Measurements from ENCODE around the gene TTLL13.
"Not testable (repeated sequence)": the region's sequence is repeated elsewhere in the genome, so short reads cannot be mapped to it uniquely, and the experiment has no call there.

Gene TTLL13

GRCh38 chr15:90234096-90234988, 15.0 kb upstream of the TTLL13 start, which contains the start of gene GDPGP1:
Gene GDPGP1 (plus strand): TSS chr15:90234209. CDS start chr15:90240909, 6,700 bp downstream.
- DNase-seq (ENCODE audit: low spot score) = peak; percentile 100

DNA sequence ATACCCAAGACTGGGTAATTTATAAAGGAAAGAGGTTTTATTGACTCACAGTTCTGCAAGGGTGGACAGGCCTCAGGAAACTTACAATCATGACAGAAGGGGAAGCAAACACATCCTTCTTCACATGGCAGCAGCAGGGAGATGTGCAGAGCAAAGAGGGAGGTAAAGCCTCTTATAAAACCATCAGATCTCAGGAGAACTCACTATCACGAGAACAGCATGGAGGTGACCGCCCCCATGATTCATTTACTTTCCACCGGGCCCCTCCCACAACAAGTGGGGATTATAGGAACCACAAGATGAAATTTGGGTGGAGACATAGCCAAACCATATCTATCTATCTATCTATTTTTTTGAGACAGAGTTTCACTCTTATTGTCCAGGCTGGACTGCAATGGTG, 10.0 kb upstream of the TTLL13 start:
- no peak for DNase-seq (ENCODE audit: low spot score)

DNA sequence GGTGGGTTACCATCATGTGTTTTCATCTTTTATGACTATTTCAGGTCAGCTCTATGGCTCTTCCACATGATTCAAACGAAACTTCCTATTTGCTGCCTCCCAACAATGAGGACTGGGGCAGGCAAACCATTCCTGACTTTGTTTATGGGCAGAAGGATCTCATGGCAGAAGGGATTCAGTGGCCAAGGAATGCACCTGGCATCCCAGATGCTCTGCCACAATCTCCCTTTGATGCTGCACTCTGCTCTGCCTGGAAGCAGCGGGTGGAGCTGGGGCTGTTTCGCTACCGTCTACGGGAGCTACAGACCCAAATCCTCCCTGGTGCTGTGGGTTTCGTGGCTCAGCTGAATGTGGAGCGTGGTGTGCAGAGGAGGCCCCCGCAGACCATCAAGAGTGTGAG, 8.5 kb upstream of the TTLL13 start:
- no peak for DNase-seq (ENCODE audit: low spot score)

DNA sequence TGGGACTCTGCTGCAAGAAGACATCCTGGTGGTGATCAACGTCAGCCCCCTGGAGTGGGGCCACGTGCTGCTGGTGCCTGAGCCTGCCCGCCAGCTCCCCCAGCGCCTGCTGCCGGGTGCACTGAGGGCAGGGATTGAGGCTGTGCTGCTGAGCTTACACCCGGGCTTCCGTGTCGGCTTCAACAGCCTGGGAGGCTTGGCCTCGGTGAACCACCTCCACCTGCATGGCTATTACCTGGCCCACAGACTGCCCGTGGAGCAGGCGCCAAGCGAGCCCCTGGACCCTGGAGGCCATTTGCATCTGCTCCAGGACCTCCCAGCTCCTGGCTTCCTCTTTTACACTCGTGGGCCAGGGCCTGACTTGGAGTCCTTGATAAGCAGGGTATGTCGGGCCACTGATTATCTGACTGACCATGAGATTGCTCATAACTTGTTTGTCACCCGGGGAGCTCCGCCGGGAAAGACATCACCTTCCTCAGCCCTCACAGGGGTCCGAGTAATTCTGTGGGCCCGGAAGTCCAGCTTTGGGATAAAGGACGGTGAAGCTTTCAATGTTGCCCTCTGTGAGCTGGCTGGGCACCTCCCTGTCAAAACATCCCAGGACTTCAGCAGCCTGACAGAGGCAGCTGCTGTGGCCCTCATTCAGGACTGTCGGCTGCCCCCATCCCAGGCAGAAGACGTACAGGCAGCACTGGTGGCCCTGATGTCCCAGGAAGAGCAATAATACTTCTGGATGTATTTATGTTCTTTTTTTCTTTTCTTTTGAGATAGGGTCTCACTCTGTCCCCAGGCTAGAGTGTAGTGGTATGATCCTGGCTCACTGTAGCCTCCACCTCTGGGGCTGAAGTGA, 7.8 kb upstream of the TTLL13 start:
- no peak for DNase-seq (ENCODE audit: low spot score)

GRCh38 chr15:90243943-90244639, 5.3 kb upstream of the TTLL13 start:
- no peak for DNase-seq (ENCODE audit: low spot score)

DNA sequence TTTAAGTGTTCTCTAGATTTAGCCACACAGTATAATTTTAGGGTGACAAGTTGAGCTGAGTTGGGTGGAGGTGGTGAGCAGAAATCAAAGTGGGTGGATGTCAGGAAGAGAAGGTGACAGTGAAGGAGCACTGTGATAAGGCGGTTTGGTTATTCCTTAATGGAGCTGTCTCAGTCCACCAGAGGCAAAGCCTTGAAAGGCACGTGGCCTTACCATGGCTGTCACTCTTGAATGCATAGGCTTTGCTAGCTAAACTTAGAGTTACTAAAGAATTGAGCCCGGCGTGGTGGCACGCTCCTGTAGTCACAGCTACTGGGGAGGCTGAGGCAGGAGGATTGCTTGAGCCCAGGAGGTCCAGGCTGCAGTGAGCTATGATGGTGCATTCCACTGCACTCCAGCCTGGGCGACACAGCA, 560 bp upstream of the TTLL13 start:
- DNase-seq (ENCODE audit: low spot score) = no peak

- DNase-seq (ENCODE audit: low spot score) = no peak
Measured at GRCh38 chr15:90257776-90258175, 8.4 kb downstream of the TTLL13 start.

DNA sequence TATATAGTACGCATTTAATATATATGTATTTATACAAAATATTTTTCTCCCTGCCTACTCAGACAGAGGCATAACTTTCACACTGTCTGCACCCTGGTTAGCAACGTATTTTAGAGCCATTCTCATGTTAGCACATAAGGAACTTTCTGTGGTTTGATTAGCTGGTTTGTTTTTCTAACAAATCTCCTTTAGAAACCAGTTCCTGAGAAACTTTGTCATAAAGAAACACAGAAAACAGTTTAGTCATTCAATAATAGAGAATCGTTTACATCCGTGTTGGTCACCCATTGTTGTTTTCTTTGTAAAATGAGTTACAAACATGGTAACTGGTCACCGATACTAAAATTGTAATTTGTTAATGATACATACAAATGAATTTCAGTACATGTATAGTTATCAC, 10.2 kb downstream of the TTLL13 start:
- DNase-seq (ENCODE audit: low spot score) = no peak

DNA sequence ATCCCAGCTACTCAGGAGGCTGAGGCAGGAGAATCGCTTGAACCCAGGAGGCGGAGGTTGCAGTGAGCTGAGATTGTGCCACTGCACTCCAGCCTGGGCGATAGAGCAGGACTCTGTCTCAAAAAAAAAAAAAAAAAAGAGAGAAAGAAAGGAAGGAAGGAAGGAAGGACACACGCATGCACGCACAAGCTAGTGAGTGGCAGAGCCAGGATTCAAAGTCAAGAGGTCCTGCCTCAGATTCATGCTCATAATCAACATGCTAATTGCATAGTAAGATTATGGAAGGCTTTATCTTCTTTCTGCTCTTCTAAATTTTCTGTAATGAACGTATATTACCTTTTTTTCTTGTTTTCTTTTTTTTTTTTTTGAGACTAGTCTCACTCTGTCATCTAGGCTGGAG, 11.4 kb downstream of the TTLL13 start:
- DNase-seq (ENCODE audit: low spot score) = not testable (repeated sequence)

DNA sequence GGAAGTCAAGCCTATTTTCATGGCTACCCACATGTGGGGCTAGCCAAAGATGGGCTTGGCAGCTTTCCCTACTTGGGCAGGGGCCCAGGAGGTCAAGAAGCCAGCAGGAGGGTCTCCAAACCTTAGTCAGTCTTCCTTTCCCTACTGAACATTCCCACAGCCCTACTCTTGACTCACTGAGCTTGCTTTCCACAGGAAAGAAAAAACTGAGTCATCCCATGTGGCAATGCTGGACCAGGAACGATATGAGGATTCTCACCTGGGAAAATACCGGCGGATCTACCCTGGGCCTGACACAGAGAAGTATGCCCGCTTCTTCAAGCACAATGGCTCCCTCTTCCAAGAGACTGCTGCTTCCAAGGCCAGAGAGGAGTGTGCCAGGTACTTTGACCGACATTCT, 12.5 kb downstream of the TTLL13 start:
- DNase-seq (ENCODE audit: low spot score) = no peak

- DNase-seq (ENCODE audit: low spot score) = no peak
Measured at GRCh38 chr15:90262426-90262825, 13.1 kb downstream of the TTLL13 start.

DNA sequence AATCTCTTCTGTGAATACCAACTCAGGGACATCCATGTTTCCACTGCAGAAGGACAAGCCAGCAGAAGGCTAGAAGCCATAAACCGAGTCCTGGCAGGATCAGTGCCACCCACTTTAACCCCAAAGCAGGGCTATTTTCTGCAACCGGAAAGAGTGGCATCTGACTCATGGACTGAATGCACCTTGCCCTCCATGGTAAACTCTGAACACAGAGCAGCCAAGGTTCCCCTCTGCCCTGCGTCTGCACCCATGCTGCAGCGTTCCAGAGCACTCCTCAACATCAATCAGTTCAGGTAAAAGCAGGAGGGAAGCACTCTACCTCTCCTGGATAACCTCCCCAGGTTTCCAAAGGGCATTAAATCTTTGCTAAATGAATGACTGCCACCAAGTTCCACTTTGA, 15.3 kb downstream of the TTLL13 start:
- no peak for DNase-seq (ENCODE audit: low spot score)

- DNase-seq (ENCODE audit: low spot score) = peak; percentile 89
Measured at GRCh38 chr15:90265271-90266060, 16.1 kb downstream of the TTLL13 start, which contains the start of gene NGRN. Gene NGRN (plus strand): TSS chr15:90265672. CDS start chr15:90265713, 41 bp downstream.

- DNase-seq (ENCODE audit: low spot score) = peak; percentile 51
Measured at GRCh38 chr15:90266061-90266431, 16.7 kb downstream of the TTLL13 start.

DNA sequence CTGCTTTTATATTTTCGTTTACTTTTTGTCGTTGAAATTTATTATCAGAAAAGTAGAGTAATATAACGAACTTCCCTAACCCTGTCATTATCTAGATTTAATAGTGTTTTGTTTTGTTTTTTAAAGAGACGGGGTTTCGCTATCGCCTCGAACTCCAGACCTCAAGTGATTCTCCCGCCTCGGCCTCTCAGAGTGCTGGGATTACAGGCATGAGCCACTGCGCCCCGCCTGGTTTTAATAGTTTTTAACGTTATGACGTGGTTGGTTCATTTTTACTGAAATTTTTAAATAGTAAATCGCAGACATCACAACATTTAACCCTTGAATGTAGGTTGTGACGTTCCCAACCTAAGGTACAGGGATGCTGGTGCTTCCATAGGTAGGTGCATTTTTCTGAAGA, 17.1 kb downstream of the TTLL13 start:
- DNase-seq (ENCODE audit: low spot score) = no peak

DNA sequence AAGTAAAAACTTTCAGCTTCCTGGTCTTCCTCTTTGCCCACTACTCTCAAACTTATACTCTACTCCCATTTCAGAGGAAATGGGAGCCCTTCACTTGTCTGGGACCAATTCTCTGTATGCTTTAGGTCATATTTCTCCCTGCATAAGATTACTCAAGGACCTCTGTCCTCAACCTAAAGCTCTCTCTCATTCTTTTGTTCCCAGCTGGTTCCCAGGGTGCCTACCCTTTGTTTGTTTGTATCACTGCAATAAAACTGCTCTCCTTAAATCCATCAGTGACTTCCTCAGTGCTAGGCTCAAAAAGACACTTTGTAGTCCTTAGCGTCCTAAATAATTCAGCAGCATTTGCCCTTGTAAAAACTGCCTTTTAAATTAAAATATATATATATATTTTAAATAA, 19.1 kb downstream of the TTLL13 start:
- no peak for DNase-seq (ENCODE audit: low spot score)

DNA sequence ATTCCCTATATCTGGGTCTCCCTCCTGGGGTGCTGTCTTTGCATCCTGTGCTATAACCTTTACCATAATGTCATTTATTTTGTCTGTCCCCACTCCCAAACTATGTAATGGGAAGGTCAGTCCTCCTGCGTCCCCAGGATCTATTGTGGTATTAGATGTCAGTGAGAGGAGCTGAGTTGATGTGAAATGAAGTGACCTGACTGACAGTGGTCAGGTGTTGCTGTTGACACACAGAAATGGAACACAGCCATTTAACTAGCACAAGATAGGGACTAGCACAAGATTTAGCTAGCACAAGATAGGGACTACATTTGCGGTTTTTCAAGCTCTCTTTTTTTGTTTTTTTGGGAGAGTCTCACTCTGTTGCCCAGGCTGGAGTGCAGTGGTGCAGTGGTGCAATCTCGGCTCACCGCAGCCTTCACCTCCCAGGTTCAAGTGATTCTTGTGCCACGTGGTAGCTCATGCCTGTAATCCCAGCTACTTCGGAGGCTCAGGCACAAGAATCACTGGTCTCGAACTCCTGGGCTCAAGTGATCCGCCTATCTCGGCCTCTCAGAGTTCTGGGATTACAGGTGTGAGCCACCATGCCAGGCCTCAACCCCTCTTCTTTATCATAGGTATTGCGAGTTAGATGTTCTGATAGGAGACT, 21.3 kb downstream of the TTLL13 start:
- DNase-seq (ENCODE audit: low spot score) = no peak

- DNase-seq (ENCODE audit: low spot score) = no peak
Measured at GRCh38 chr15:90271459-90272166, 22.3 kb downstream of the TTLL13 start.

- not testable (repeated sequence) for DNase-seq (ENCODE audit: low spot score)
Measured at GRCh38 chr15:90278467-90278866, 29.1 kb downstream of the TTLL13 start.

- not testable (repeated sequence) for DNase-seq (ENCODE audit: low spot score)
Measured at GRCh38 chr15:90280743-90281142, 31.4 kb downstream of the TTLL13 start.
